Stimulated activated CD8-positive, alpha-beta memory T cell treated with anti-CD3 and anti-CD28 coated beads, Interleukin-2, amount 100 ng/mL, for 1 hour (primary cell): ENCODE data around the gene ELP4.

Experiments
- DNase-seq, 2 donors: peaks; one replicate each; pipeline ENCODE4 v3.0.0-alpha.2; 2020; ENCODE audit warnings: low read depth in 2 of 2

Gene ELP4

GRCh38 chr11:31799435-31800397 is 290.1 kb downstream of the ELP4 start:
- DNase-seq: no peak

- DNase-seq: no peak
These were observed 291.1 kb downstream of the ELP4 start for GRCh38 chr11:31800398-31801265.

GRCh38 chr11:31801298-31801702 is 291.7 kb downstream of the ELP4 start:
- DNase-seq: no peak

GRCh38 chr11:31802000-31802551 is 292.5 kb downstream of the ELP4 start:
- DNase-seq: no peak

- no peak for DNase-seq
These were observed 293.0 kb downstream of the ELP4 start for GRCh38 chr11:31802609-31802989.

GRCh38 chr11:31802990-31803812 is 293.6 kb downstream of the ELP4 start:
- no peak for DNase-seq

- no peak for DNase-seq
These were observed 294.3 kb downstream of the ELP4 start for GRCh38 chr11:31803813-31804311.

GRCh38 chr11:31804312-31805036 is 294.9 kb downstream of the ELP4 start:
- DNase-seq: no peak

- DNase-seq: no peak
These were observed 295.6 kb downstream of the ELP4 start for GRCh38 chr11:31805037-31805628.

- no peak for DNase-seq
These were observed 296.1 kb downstream of the ELP4 start for GRCh38 chr11:31805629-31806185.

GRCh38 chr11:31806186-31806927 is 296.8 kb downstream of the ELP4 start:
- no peak for DNase-seq

GRCh38 chr11:31806928-31807798 is 297.6 kb downstream of the ELP4 start:
- no peak for DNase-seq

- DNase-seq: no peak
These were observed 298.5 kb downstream of the ELP4 start for GRCh38 chr11:31807799-31808667.

- DNase-seq: no peak
These were observed 299.4 kb downstream of the ELP4 start for GRCh38 chr11:31808721-31809540.

- DNase-seq: no peak
These were observed 299.9 kb downstream of the ELP4 start for GRCh38 chr11:31809541-31809856.
